ENCODE measurements around the gene BCAS1.

The BCAS1 gene

DNA sequence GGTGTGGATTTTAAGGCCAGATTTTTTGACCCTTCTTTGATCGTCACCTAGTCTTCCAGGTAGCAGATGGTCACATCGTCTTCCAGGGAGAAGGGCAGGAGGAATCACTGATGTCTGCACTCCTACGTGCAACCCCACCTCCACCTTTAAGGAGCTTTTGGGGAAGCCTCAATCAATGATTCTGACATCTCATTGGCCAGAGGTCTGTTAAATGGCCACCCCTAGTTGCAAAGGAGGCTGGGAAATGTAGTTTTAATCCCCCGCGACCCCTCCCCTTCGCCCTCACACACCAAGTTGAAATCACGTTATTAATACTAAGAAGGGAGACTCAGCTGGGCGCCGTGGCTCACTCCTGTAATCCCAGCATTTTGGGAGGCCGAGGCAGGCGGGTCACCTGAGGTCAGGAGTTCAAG is 151.4 kb downstream of the BCAS1 start:
- H3K9me2 ChIP-seq (replicated peaks; ENCODE audit: insufficient read depth, low read length): no peaks in the 10 kb centered on the region
- H2AFZ ChIP-seq (ENCODE audit: low read length): no peak overlapping the region
- no peak overlapping the region for H3K4me2 ChIP-seq (ENCODE audit: low read depth, low read length)
- peaks cover 4% of the 10 kb centered on the region; the same call in 1 of the 2 replicates for H3F3A ChIP-seq (ENCODE audit: insufficient read depth, low read length)
- H3K27ac ChIP-seq (ENCODE audit: low read length): no peak overlapping the region
- H3K9ac ChIP-seq (ENCODE audit: low read length): no peak overlapping the region
- no peaks in the 10 kb centered on the region for H3K36me3 ChIP-seq (replicated peaks; ENCODE audit: insufficient read depth, low read length)
- no peaks in the 10 kb centered on the region for H3K9me3 ChIP-seq (replicated peaks; ENCODE audit: insufficient read depth, low read length)
- DNase-seq: no peak
- H3K27me3 ChIP-seq (replicated peaks; ENCODE audit: insufficient read depth, low read length): no peaks in the 10 kb centered on the region
- H4K20me1 ChIP-seq (ENCODE audit: insufficient read depth, low read length): no peaks in the 10 kb centered on the region
- peaks cover 5% of the 10 kb centered on the region; the same call in 1 of the 2 replicates for H3K79me2 ChIP-seq (ENCODE audit: low read length)
- H3K4me3 ChIP-seq (ENCODE audit: low read length): no peak overlapping the region
- no peak for TF ChIP-seq EZH2phosphoT487 (IDR thresholded peaks at IDR 0.05; ENCODE audit: low read length)
- TF ChIP-seq, protein P1, sequence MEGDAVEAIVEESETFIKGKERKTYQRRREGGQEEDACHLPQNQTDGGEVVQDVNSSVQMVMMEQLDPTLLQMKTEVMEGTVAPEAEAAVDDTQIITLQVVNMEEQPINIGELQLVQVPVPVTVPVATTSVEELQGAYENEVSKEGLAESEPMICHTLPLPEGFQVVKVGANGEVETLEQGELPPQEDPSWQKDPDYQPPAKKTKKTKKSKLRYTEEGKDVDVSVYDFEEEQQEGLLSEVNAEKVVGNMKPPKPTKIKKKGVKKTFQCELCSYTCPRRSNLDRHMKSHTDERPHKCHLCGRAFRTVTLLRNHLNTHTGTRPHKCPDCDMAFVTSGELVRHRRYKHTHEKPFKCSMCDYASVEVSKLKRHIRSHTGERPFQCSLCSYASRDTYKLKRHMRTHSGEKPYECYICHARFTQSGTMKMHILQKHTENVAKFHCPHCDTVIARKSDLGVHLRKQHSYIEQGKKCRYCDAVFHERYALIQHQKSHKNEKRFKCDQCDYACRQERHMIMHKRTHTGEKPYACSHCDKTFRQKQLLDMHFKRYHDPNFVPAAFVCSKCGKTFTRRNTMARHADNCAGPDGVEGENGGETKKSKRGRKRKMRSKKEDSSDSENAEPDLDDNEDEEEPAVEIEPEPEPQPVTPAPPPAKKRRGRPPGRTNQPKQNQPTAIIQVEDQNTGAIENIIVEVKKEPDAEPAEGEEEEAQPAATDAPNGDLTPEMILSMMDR (IDR thresholded peaks at IDR 0.05; ENCODE audit: low read length): no peak
- TF ChIP-seq EZH2 (optimal IDR thresholded peaks at IDR 0.05; ENCODE audit: low read depth, low read length): no peak
- peaks cover 34% of the 10 kb centered on the region for H3K4me1 ChIP-seq (ENCODE audit: low read length)

DNA sequence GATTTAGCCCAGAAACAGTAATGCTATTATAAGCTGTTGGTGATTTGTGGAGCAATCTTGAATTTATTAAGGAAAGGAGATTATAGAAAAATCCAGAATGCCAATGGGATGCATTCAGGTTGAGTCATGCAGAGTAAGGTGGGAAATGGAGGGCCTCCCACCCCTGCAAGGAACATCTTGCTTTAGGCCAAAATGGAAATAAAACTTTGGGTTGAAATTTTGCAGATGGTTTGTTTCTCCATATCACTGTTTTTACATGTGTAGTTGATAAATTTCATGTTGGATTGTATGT is 152.4 kb downstream of the BCAS1 start:
- no peak overlapping the region for H3K4me2 ChIP-seq (ENCODE audit: low read depth, low read length)
- H3K36me3 ChIP-seq (replicated peaks; ENCODE audit: insufficient read depth, low read length): no peaks in the 10 kb centered on the region
- peaks cover 26% of the 10 kb centered on the region for H3K4me1 ChIP-seq (ENCODE audit: low read length)
- no peaks in the 10 kb centered on the region for H4K20me1 ChIP-seq (ENCODE audit: insufficient read depth, low read length)
- H3K9me3 ChIP-seq (replicated peaks; ENCODE audit: insufficient read depth, low read length): no peaks in the 10 kb centered on the region
- H3K9ac ChIP-seq (ENCODE audit: low read length): no peak overlapping the region
- H3K27me3 ChIP-seq (replicated peaks; ENCODE audit: insufficient read depth, low read length): no peaks in the 10 kb centered on the region
- H3K9me2 ChIP-seq (replicated peaks; ENCODE audit: insufficient read depth, low read length): no peaks in the 10 kb centered on the region
- H3K27ac ChIP-seq (ENCODE audit: low read length): no peak overlapping the region
- no peak overlapping the region for H3K4me3 ChIP-seq (ENCODE audit: low read length)
- TF ChIP-seq, protein P1 (IDR thresholded peaks at IDR 0.05; ENCODE audit: low read length): no peak
- TF ChIP-seq EZH2 (optimal IDR thresholded peaks at IDR 0.05; ENCODE audit: low read depth, low read length): no peak
- no peak for TF ChIP-seq EZH2phosphoT487 (IDR thresholded peaks at IDR 0.05; ENCODE audit: low read length)
- H3K79me2 ChIP-seq (ENCODE audit: low read length): peaks cover 5% of the 10 kb centered on the region; the same call in 1 of the 2 replicates
- H3F3A ChIP-seq (ENCODE audit: insufficient read depth, low read length): peaks cover under 1% of the 10 kb centered on the region; the same call in 1 of the 2 replicates
- DNase-seq: no peak
- H2AFZ ChIP-seq (ENCODE audit: low read length): no peak overlapping the region

DNA sequence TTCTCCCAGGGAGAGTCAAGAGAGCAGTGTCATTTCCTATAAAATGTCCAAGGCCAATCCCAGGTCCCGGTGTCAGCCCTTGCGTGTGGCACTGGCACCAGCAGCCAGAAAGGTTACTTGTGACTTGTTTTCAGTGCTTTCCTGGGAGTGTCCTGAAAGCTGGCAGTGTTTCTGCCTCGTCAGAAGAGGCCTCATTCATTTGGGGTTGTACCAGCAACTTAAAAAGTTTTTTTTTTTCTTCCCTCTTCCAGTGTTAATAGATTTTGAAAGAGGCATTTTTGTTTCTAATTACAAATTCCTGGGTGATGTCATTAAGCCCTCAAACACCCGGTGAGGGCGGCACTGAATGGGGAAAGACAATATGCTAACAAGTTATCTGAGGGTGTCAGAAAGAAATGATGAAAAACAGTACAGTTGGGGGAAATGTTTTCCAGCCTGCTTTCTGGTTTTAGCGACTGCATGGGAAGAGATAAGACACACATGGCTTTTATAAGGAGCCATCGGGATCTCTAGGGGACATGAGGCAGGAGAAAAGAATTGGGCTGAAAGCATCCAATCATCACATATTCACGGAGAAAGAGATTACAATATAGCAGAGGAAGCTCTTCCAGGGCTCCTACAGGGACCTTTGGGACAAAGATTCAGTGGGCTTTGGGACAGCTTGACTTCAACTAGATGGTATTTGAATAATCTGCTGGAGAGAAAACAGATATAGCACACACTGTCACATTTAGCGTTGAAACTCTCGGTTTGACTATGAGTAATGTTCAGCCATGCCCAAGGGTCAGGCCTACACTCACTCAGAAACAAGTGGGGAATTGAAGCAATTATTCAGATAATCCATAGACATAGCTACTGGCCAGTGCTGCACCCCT is 153.0 kb downstream of the BCAS1 start:
- no peak overlapping the region for H3K4me2 ChIP-seq (ENCODE audit: low read depth, low read length)
- H3K4me3 ChIP-seq (ENCODE audit: low read length): no peak overlapping the region
- peaks cover 5% of the 10 kb centered on the region; the same call in 1 of the 2 replicates for H3K79me2 ChIP-seq (ENCODE audit: low read length)
- H3K27ac ChIP-seq (ENCODE audit: low read length): no peak overlapping the region
- no peak overlapping the region for H3K9ac ChIP-seq (ENCODE audit: low read length)
- H4K20me1 ChIP-seq (ENCODE audit: insufficient read depth, low read length): no peaks in the 10 kb centered on the region
- TF ChIP-seq, protein P1 (IDR thresholded peaks at IDR 0.05; ENCODE audit: low read length): no peak
- TF ChIP-seq EZH2phosphoT487 (IDR thresholded peaks at IDR 0.05; ENCODE audit: low read length) (no peak), EZH2 (optimal IDR thresholded peaks at IDR 0.05; ENCODE audit: low read depth, low read length) (no peak)
- DNase-seq: no peak
- H3K27me3 ChIP-seq (replicated peaks; ENCODE audit: insufficient read depth, low read length): no peaks in the 10 kb centered on the region
- H3K9me3 ChIP-seq (replicated peaks; ENCODE audit: insufficient read depth, low read length): no peaks in the 10 kb centered on the region
- no peaks in the 10 kb centered on the region for H3K36me3 ChIP-seq (replicated peaks; ENCODE audit: insufficient read depth, low read length)
- H3K4me1 ChIP-seq (ENCODE audit: low read length): peaks cover 24% of the 10 kb centered on the region
- H3F3A ChIP-seq (ENCODE audit: insufficient read depth, low read length): no peaks in the 10 kb centered on the region
- no peaks in the 10 kb centered on the region for H3K9me2 ChIP-seq (replicated peaks; ENCODE audit: insufficient read depth, low read length)
- no peak overlapping the region for H2AFZ ChIP-seq (ENCODE audit: low read length)
